Activated naive CD8-positive, alpha-beta T cell treated with anti-CD3 and anti-CD28 coated beads, Interleukin-2, amount 10 ng/mL, durations not matched to agents 7 days and 5 days (primary cell): Measurements from ENCODE around the gene PRKAR2B. TPM values are rescaled to one million over a fixed set of nuclear protein-coding genes. Genes with fewer than 3 reads are reported as not detected.

Experiments used
- ATAC-seq: fragments of 150-1000 bp; cut with Tn5 transposase; one replicate; pipeline ENCODE4 v1.10.0; 2021; ENCODE audit warnings: low read depth, moderate library complexity
- POLR2A ChIA-PET: fragments of 350-600 bp; sonication (Branson Sonifier 250); formaldehyde crosslinking; loops from one replicate; lab custom pipeline; 2021; ENCODE audit warnings: antibody characterized with exemption; lab: Charles Lee
- DNase-seq: peaks from one replicate; pipeline ENCODE4 v3.0.0; 2021
- H3K27ac Mint-ChIP-seq: one replicate; pipeline ENCODE4 v1.8.0; 2022; ENCODE audit warnings: mild to moderate bottlenecking, mixed read lengths
- H3K27me3 Mint-ChIP-seq: one replicate; pipeline ENCODE4 v1.8.0; 2022; ENCODE audit warnings: mild to moderate bottlenecking, moderate library complexity, mixed read lengths
- H3K36me3 Mint-ChIP-seq: one replicate; pipeline ENCODE4 v1.8.0; 2021; ENCODE audit warnings: mild to moderate bottlenecking, mixed read lengths
- H3K4me1 Mint-ChIP-seq: one replicate; pipeline ENCODE4 v1.8.0; 2021; ENCODE audit warnings: mixed read lengths
- H3K4me3 Mint-ChIP-seq: one replicate; pipeline ENCODE4 v1.8.0; 2022; ENCODE audit warnings: mild to moderate bottlenecking, moderate library complexity, mixed read lengths
- H3K9me3 Mint-ChIP-seq: one replicate; pipeline ENCODE4 v1.8.0; 2021; ENCODE audit warnings: mixed read lengths
- total RNA-seq, 2 experiments: library from RNA; stranded (reverse); gene quantifications; one replicate each; pipeline ENCODE4 v1.2.3, GENCODE V29; 2021

The PRKAR2B gene
- total RNA-seq, 2 experiments from 2014 or later, result 1.4 to 1.6 TPM

DNA sequence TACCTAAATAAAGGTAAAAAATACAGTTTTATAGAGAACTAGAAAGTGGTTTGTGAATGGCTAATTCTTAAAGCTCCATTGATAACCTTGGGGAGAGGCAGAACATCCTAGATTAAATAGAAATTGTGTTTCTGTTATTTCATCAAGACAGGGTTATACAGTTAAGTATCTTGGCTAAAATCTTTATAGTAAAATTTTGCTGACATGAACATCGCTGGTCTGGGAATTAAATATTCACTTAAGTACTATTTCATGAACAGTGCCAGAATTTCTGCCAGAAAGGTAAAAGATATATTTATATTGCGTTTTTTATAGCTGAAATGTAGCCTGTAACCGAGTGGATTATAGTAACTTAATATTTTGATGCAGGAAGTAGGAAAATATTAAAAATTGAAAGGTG, 70.6 kb downstream of the PRKAR2B start:
- POLR2A ChIA-PET, result no interaction called here
- Mint-ChIP-seq H3K9me3 (no peaks in the 10 kb centered on the region), H3K27ac (no peak overlapping the region), H3K4me1 (peaks cover 4% of the 10 kb centered on the region), H3K4me3 (no peak overlapping the region), H3K36me3 (no peaks in the 10 kb centered on the region), H3K27me3 (peaks cover 12% of the 10 kb centered on the region)
- DNase-seq (no peak), ATAC-seq (no peak)

DNA sequence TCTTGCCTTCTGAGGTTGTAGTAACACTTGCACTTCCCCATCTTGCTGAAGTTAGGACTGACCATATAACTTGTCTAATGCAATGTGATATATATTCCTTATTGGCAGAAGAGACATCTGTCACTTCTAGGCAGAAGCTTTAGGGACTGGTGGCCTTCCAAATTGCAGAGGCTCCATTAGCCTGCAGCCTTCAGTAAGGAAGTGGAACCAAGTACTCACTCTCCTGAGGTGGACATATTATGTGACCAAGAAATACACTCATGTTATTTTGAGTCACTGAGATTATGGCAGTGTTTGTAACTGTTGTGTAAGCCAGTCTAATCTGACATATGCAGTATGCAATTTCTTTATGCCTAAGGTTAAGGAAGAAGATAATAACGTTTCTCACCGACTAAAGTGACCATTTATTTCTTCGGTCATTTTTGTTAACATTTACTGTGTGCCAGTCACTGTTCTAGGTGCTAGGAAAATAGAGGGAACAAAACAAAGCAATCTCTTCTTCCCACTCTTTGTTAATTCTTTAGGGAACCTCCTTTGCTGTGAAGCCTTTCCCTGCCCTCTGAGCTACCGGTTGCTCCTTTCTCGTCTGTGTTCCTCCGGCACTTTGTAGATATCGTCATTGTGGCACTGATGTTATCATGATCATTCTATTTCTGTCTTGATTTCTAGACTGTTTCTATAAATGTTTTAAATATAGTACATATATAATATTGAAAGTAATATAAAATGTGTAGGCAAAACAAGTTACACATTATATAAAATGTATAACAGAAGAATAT, 71.4 kb downstream of the PRKAR2B start:
- no peak overlapping the region for H3K4me3 Mint-ChIP-seq
- H3K9me3 Mint-ChIP-seq, result no peaks in the 10 kb centered on the region
- DNase-seq (no peak), ATAC-seq (no peak)
- H3K27me3 Mint-ChIP-seq, result peaks cover 12% of the 10 kb centered on the region
- POLR2A ChIA-PET, result no interaction called here
- H3K27ac Mint-ChIP-seq, result no peak overlapping the region
- no peaks in the 10 kb centered on the region for H3K36me3 Mint-ChIP-seq
- peaks cover 4% of the 10 kb centered on the region for H3K4me1 Mint-ChIP-seq

DNA sequence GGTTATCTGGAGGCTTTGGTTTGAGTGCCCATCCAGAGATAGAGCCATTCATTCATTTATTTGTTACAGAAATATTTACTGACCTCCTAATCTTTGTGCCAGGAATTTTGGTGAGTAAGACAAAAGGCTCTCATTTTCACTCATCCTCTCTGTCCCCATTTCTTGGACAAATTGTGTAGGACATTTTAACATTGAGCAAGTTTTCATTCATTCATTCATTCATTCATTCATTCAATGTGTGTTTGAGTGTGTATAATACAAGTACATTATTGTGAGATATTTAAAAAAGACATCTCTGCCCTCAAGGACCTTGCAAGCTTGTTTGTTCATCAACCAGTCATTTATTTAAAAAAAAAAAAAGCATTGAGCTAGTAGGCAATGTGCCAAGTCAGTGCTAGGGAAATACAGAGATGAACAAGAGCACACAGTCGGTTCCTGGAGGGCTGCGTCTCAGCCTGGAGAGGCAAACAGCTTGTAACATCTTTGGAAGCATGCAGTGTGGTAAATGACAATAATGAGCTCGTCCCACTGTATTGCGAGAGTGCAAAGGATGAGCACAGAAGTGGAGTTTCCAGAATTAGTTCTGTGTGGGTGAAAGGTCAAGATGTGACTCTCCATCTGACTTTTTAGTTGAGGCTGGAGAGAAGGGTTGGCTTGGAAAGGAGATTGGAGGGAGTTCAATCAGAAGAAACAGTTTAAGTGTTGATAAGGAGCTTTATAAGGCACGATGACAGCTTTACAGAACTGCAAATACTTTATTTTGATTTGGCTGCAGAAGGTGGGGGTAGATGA, 73.8 kb downstream of the PRKAR2B start:
- POLR2A ChIA-PET, result no interaction called here
- Mint-ChIP-seq H3K4me1 (peaks cover 4% of the 10 kb centered on the region), H3K4me3 (no peak overlapping the region), H3K27me3 (peaks cover 12% of the 10 kb centered on the region), H3K9me3 (no peaks in the 10 kb centered on the region), H3K36me3 (no peaks in the 10 kb centered on the region), H3K27ac (no peak overlapping the region)
- ATAC-seq (no peak), DNase-seq (no peak)

DNA sequence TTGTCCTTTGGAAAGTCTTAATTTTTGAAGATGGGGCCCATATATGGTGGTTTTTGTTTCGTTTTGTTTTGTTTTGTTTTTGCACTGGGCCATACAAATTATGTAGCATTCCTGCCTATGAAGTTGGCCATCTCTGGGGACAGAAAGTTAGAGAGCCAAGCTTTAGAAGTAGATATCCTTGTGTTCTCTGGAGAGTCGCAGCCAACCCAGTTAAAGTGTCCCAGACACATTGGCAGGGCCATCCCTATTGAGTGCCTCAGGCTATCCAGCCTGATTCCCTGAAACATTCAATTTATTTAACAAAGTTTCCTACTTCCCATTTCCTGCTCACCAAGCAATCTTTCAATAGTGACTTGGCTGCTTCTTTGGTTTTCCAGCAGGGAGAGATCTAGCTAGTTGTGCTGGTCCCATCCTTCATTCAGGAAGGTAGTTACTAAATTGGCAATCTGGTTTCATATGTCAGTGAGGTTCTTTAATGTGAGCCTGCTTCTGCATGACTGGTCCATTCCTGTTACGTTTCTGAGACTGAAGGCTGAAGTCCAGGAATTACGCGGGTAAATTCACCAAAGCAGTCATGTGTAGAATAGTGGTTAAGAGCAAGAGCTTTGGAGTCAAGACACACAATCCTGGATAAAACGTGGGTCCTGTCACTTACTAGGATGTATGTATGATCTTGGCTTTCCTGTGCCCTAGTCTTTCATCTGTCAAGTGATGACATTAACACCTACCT, 75.0 kb downstream of the PRKAR2B start:
- no peaks in the 10 kb centered on the region for H3K9me3 Mint-ChIP-seq
- no peak for DNase-seq

DNA sequence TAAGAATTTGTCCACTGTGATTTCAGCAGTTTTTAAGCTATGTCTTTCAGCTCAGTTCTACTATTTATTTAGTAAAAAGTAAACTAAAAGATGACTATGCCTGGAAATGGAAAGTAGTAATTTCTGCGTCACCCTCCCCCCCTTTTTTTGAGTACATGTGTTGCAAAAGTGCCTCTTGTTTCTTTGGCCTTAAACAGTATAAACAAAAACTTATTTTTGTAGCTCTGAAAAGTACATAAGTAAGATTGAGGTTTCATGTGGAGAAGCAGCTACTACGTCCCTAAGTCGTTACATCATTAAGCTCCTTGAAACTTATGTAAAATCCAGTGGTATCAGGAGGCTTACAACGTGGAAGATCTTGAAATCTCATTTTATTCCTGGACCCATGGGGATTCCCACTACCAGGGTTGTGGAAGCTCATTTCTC, 78.0 kb downstream of the PRKAR2B start:
- H3K36me3 Mint-ChIP-seq, result peaks cover 2% of the 10 kb centered on the region
- POLR2A ChIA-PET, result no interaction called here
- H3K4me3 Mint-ChIP-seq, result no peak overlapping the region
- H3K9me3 Mint-ChIP-seq, result no peaks in the 10 kb centered on the region
- H3K27ac Mint-ChIP-seq, result no peak overlapping the region
- peaks cover 20% of the 10 kb centered on the region for H3K4me1 Mint-ChIP-seq
- ATAC-seq, result no peak
- no peak for DNase-seq
- H3K27me3 Mint-ChIP-seq, result no peaks in the 10 kb centered on the region

More for the DNA sequence above, 75.0 kb downstream of the PRKAR2B start:
- POLR2A ChIA-PET, result no interaction called here
- Mint-ChIP-seq H3K27ac (no peak overlapping the region), H3K36me3 (no peaks in the 10 kb centered on the region), H3K4me3 (no peak overlapping the region), H3K27me3 (peaks cover 2% of the 10 kb centered on the region), H3K4me1 (peaks cover 4% of the 10 kb centered on the region)
- no peak for ATAC-seq

DNA sequence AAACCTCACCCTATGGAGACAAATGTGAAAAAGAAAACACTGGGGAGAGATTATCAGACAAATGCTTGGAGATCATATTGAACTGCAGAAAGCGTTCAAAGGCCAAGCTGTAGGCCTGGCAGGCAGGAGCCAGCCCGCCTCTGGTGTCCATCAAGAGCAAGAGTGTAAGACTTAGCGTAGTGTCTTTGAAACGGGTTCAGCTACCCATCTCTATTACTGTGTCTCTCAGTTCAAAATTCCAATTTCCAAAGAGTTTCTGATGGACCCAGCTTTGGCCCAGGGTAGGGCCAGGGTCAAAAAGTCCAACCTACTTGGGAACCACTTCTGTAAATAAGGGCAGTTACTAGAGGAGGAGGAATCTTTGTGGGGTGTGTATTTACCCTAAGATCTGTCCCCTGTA, 78.9 kb downstream of the PRKAR2B start:
- Mint-ChIP-seq H3K9me3 (no peaks in the 10 kb centered on the region), H3K27me3 (no peaks in the 10 kb centered on the region), H3K27ac (no peak overlapping the region), H3K4me3 (no peak overlapping the region), H3K4me1 (peaks cover 20% of the 10 kb centered on the region), H3K36me3 (peaks cover 2% of the 10 kb centered on the region)
- no peak for DNase-seq
- ATAC-seq, result no peak
- POLR2A ChIA-PET, result no interaction called here

DNA sequence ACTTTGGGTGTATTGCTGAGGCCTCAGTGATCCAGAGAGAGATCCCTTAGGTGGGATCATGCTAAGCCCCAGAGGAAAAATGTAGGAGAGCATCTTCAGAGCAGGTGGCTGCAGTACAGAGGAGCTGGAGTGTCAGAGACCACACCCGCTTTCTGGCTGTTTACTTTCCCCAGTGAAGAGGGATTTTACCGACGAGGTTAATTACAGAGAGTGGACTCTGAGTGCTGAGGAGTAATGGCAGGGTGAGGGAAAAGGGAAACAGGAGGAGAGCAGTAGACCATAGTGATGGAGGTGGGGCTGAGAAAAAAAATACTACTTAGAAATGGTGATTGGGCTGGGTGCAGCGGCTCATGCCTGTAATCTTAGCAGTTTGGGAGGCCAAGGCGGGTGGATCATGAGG, 81.0 kb downstream of the PRKAR2B start:
- DNase-seq (no peak), ATAC-seq (no peak)
- Mint-ChIP-seq H3K36me3 (peaks cover 10% of the 10 kb centered on the region), H3K27me3 (no peaks in the 10 kb centered on the region), H3K9me3 (no peaks in the 10 kb centered on the region), H3K4me1 (peaks cover 17% of the 10 kb centered on the region), H3K27ac (peak overlapping the region; percentile 88), H3K4me3 (peak overlapping the region; percentile 85)
- POLR2A ChIA-PET, result interaction anchor here (0.7 to 1.2 kb wide), 5 partner anchors 9 to 1249 kb away, joined by 3 to 5 read pairs (median 4); partner anchors contain the start of gene ATXN7L1

DNA sequence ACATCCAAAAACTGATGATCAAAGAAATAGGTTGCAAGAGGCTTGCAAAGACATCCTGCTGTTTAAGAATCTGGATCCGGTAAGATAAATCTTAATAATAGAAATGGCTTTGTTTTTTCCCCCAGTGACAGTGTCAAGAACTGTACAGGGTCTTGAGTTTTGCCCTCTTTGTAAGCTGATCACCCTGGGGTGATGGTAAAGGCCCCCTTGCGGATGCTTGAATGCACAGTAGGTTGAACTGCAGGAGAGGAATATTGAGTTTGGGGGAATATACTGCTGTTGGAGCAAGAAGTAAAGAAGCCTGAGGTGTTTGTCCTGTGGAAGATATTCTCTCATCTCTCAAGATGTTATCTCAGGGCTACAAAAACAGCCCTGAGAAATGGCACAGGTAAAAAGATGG, 83.7 kb downstream of the PRKAR2B start:
- no peaks in the 10 kb centered on the region for H3K9me3 Mint-ChIP-seq
- POLR2A ChIA-PET, result no interaction called here
- H3K27ac Mint-ChIP-seq, result peak overlapping the region; percentile 31
- ATAC-seq (no peak), DNase-seq (no peak)
- peaks cover 10% of the 10 kb centered on the region for H3K36me3 Mint-ChIP-seq
- peaks cover 17% of the 10 kb centered on the region for H3K4me1 Mint-ChIP-seq
- no peaks in the 10 kb centered on the region for H3K27me3 Mint-ChIP-seq
- no peak overlapping the region for H3K4me3 Mint-ChIP-seq

DNA sequence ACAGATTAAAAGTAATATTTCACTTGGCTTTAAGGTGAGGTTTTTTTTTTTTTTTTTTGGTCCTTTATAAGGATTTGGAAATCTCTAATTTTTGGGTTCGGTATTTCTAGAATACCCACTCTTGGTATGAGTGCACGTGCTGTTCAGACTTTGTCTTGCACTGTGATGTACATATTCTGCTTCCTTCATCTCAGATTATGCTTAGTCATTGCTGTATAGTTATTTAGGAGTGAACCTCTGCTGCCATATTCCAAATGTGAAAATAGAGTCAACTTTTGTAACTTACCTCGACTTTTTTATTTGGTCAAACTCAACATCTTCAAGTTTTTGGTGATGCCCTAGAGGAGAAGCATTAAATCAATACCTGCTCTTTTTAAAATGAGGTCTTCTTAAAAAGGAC, 84.2 kb downstream of the PRKAR2B start:
- Mint-ChIP-seq H3K27me3 (no peaks in the 10 kb centered on the region), H3K4me1 (peaks cover 17% of the 10 kb centered on the region), H3K9me3 (no peaks in the 10 kb centered on the region), H3K27ac (no peak overlapping the region), H3K36me3 (peaks cover 10% of the 10 kb centered on the region), H3K4me3 (no peak overlapping the region)
- no peak for ATAC-seq
- POLR2A ChIA-PET, result no interaction called here
- no peak for DNase-seq

DNA sequence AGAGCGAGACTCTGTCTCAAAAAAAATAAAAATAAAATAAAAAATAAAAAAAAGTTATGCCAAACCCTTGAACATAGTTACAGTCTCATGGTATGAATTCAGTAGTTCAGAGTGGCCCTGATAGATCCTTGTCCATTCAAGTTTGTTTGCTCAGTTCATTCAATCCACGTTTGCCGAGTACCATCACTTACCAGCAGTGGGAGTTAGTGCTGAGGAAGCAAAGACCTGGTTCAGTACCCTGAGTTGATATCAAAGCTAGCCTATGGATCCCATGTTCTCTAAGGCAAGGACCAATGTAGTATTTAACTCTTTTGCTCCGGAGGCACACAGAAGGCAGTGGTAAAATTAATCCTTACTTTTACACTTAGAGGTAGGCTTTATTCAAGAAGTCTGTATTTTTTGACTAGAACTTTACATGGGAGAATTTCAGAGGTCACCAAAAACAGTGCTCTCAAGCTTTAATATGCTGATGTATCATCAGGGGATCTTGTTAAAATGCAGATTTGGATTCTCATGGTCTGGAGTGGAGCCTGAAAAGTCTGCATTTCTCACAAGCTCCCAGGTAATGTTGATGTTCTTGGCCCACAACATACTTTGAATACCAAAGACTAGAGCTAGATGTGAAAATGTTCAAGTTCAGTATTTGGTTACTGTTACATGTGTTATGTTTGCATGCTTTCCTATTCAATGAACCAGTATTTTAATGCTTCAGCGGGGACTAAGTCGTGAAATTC, 86.1 kb downstream of the PRKAR2B start:
- Mint-ChIP-seq H3K4me1 (peaks cover 13% of the 10 kb centered on the region), H3K27me3 (peaks cover 2% of the 10 kb centered on the region), H3K27ac (no peak overlapping the region), H3K4me3 (no peak overlapping the region), H3K36me3 (peaks cover 8% of the 10 kb centered on the region), H3K9me3 (peaks cover 2% of the 10 kb centered on the region)
- DNase-seq, result no peak
- POLR2A ChIA-PET, result no interaction called here
- ATAC-seq, result no peak

DNA sequence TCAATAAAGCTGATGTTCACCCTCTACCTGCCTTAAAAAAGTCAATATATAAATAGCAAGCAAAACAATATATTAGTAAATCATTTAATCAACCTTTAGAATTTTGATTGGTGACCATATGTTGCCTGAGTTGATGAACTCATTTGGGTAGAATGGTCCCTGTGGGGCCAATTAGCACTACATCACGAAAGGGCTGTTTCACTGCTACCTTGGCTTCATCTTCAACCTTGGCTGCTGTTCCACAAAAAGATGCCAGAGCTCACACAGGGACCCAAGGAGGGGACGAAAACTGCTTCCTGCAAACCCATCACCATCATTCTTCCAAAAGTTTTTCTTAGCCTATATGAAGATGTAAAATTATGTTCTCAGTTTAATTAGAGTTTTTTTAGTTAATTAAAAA, 88.9 kb downstream of the PRKAR2B start:
- peaks cover 2% of the 10 kb centered on the region for H3K9me3 Mint-ChIP-seq
- DNase-seq, result no peak
- POLR2A ChIA-PET, result no interaction called here

DNA sequence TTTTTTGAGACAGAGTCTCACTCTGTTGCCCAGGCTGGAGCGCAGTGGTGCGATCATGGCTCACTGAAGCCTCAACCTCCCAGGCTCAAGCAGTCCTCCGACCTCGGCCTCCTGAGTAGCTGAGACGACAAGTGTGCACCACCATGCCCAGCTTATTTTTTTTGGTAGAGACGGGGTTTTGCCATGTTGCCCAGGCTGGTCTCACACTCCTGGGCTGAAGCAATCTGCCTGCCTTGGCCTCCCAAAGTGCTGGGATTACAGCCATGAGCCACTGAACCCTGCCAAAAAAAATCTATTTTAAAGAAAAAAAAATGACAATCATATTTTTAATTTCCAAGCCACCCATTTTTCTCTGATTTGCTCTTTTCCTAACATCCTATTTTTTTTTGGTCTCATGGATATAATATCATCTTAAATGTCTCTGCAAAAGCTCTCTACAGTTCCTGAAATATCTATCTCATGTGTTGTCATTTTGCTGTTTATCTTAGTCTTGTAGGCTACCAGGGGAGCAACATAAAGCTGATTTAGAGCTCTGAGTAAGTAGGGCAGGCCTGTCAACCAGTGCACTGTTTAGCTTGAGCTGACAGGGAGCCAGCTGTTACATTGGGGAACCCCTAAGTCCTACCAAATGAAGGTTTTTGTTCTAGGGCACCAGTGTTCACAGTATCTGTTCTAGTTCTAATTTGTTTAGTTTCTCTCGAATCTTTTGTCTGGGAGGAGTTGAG, 94.4 kb downstream of the PRKAR2B start:
- peaks cover 2% of the 10 kb centered on the region for H3K9me3 Mint-ChIP-seq
- POLR2A ChIA-PET, result no interaction called here
- peaks cover 1% of the 10 kb centered on the region for H3K36me3 Mint-ChIP-seq
- H3K27me3 Mint-ChIP-seq, result peaks cover 12% of the 10 kb centered on the region
- no peak overlapping the region for H3K27ac Mint-ChIP-seq
- no peak for DNase-seq
- no peaks in the 10 kb centered on the region for H3K4me1 Mint-ChIP-seq
- H3K4me3 Mint-ChIP-seq, result no peak overlapping the region
- no peak for ATAC-seq

More for the DNA sequence above, 88.9 kb downstream of the PRKAR2B start:
- Mint-ChIP-seq H3K36me3 (peaks cover 8% of the 10 kb centered on the region), H3K4me3 (no peak overlapping the region), H3K27me3 (peaks cover 12% of the 10 kb centered on the region), H3K4me1 (peaks cover 2% of the 10 kb centered on the region), H3K27ac (no peak overlapping the region)
- no peak for ATAC-seq
